HepG2 (cell line): ENCODE measurements around the gene TTLL12. TPM values are rescaled to one million over a fixed set of nuclear protein-coding genes. Genes with fewer than 3 reads are reported as not detected.

ENCODE experiments used
- DZIP1 ChIP-seq: sonication (generic); formaldehyde crosslinking; IDR thresholded peaks from 2 replicates; pipeline ENCODE4 v1.5.0; 2020; ENCODE audit warnings: mild to moderate bottlenecking, missing genetic modification reagents
- GMEB1 ChIP-seq: sonication (generic); formaldehyde crosslinking; IDR thresholded peaks from 2 replicates; pipeline ENCODE4 v1.5.1; 2020; ENCODE audit warnings: missing genetic modification reagents, mild to moderate bottlenecking, borderline replicate concordance
- KIAA2018 ChIP-seq: sonication (generic); formaldehyde crosslinking; IDR thresholded peaks from 2 replicates; pipeline ENCODE4 v1.5.0; 2020; ENCODE audit warnings: mild to moderate bottlenecking, missing genetic modification reagents, borderline replicate concordance
- ZBTB43 ChIP-seq: sonication (generic); formaldehyde crosslinking; conservative IDR thresholded peaks from 2 replicates; pipeline ENCODE4 v1.4.0; 2020; ENCODE audit warnings: missing genetic modification reagents
- ZFP36L1 ChIP-seq: sonication (generic); formaldehyde crosslinking; IDR thresholded peaks from 2 replicates; pipeline ENCODE4 v1.8.0; 2022; ENCODE audit warnings: mild to moderate bottlenecking, missing genetic modification reagents, moderate library complexity
- ZGPAT ChIP-seq: IDR thresholded peaks from 2 replicates; pipeline ENCODE4 v1.6.1; 2016; ENCODE audit warnings: mild to moderate bottlenecking
- ZMAT3 ChIP-seq: sonication (generic); formaldehyde crosslinking; conservative IDR thresholded peaks from 2 replicates; pipeline ENCODE4 v1.7.0; 2021; ENCODE audit warnings: missing genetic modification reagents
- ZNF230 ChIP-seq: sonication (generic); formaldehyde crosslinking; IDR thresholded peaks from 2 replicates; pipeline ENCODE4 v1.4.0; 2020; ENCODE audit warnings: mild to moderate bottlenecking, missing genetic modification reagents
- ZNF263 ChIP-seq: sonication (generic); formaldehyde crosslinking; IDR thresholded peaks from 2 replicates; pipeline ENCODE4 v1.4.0; 2020; ENCODE audit warnings: missing genetic modification reagents
- ZNF460 ChIP-seq: sonication (generic); formaldehyde crosslinking; IDR thresholded peaks from 2 replicates; pipeline ENCODE4 v1.5.1; 2020; ENCODE audit warnings: missing genetic modification reagents, mild to moderate bottlenecking, borderline replicate concordance
- ZNF777 ChIP-seq: sonication (generic); formaldehyde crosslinking; IDR thresholded peaks from 2 replicates; pipeline ENCODE4 v1.4.0; 2020; ENCODE audit warnings: missing genetic modification reagents
- polyA plus RNA-seq, 8 experiments: library from polyadenylated mRNA; depleted of rRNA in 3 of 8; stranded (reverse) in 7 of 8; unstranded in 1 of 8; fragments of >200 nt; fragmentation: Illumina TruSeq in 4 of 8; extraction: Trizol in 4 of 8; gene quantifications; 2 replicates each; pipeline versions ENCODE4 v1.2.1 to v1.2.3, GENCODE V29; 2011 to 2016; ENCODE audit warnings: low read depth in 4 of 8, missing spikeins in 1 of 8, mixed read lengths in 1 of 8; ENCODE audit not compliant: insufficient read depth in 1 of 8
- total RNA-seq, 5 experiments: library from RNA; depleted of rRNA; stranded (reverse); fragments of >200 nt; fragmentation: Illumina TruSeq; extraction: Trizol; gene quantifications; 2 replicates each; pipeline ENCODE4 v1.2.3, GENCODE V29; 2016; ENCODE audit warnings: low read depth in 1 of 5

Gene TTLL12
- total and polyA plus RNA-seq, 2 of the 13 experiments (the other 11 are each of a cell fraction or from before 2014, with no cell fraction given) = 11.9 to 38.1 TPM

- TF ChIP-seq DZIP1 (CRISPR knock-in tag) (no peak), ZNF460 (no peak; the same call in 1 of the 2 replicates), GMEB1 (CRISPR knock-in tag) (peak; percentile 86), ZMAT3 (0 out of 2 replicates have a peak, but pooled peaks have one; percentile 32), ZBTB43 (CRISPR knock-in tag) (peak; percentile 80), ZNF230 (no peak), ZNF777 (CRISPR knock-in tag) (peak; percentile 85), ZNF263 (peak; percentile 42), ZFP36L1 (CRISPR knock-in tag) (0 out of 2 replicates have a peak, but pooled peaks have one; percentile 22), KIAA2018 (no peak), ZGPAT (CRISPR knock-in tag) (peak; percentile 91)
These were observed 501 bp upstream of the TTLL12 start (continued) for GRCh38 chr22:43187171-43188099.
